HepG2 (cell line): Measurements from ENCODE around the gene STAG3. TPM values are rescaled to one million over a fixed set of nuclear protein-coding genes. Genes with fewer than 3 reads are reported as not detected.

Experiments
- ATAC-seq: fragments of 200-7000 bp; cut with Tn5 transposase; 3 replicates; pipeline ENCODE4 v1.9.1; 2020; ENCODE audit warnings: mild to moderate bottlenecking, moderate library complexity
- BruUV-seq: library from RNA; stranded (reverse); fragments of 400-500 nt; replicated peaks from 2 replicates; lab custom pipeline; 2021; lab: Mats Ljungman, UMichigan
- CTCF ChIA-PET: fragments of 300-600 bp; formaldehyde crosslinking; extraction: SDS; loops from one replicate; lab custom pipeline; 2021; ENCODE audit warnings: low total read pairs, inconsistent platforms, low intra/inter-chr PET ratio; lab: Yijun Ruan, JAX
- POLR2A ChIA-PET: fragments of 350-600 bp; sonication (Branson Sonifier 250); formaldehyde crosslinking; loops from one replicate; lab custom pipeline; 2020; ENCODE audit warnings: antibody characterized with exemption, inconsistent platforms; lab: Yijun Ruan, JAX
- DNase-seq: peaks from one replicate; pipeline ENCODE4 v3.0.0-alpha.2; 2015; ENCODE audit warnings: low spot score
- FAIRE-seq: peaks from 3 replicates; lab custom pipeline; 2011; peaks lifted over from hg19 to GRCh38; lab: Jason Lieb, UNC
- H2AFZ ChIP-seq: one replicate; pipeline ENCODE4 v1.6.1; 2011; ENCODE audit warnings: low read length, inconsistent platforms
- H3K27ac ChIP-seq: fragments of 300-600 bp; 3 replicates; pipeline ENCODE4 v1.8.0; 2011; ENCODE audit warnings: mixed run types, mild to moderate bottlenecking, mixed read lengths, low read length, inconsistent platforms; ENCODE audit not compliant: insufficient read depth; ENCODE audit errors: extremely low read length
- H3K27me3 ChIP-seq, 2 experiments: fragments of 200-600 bp in 1 of 2; 2 replicates in 1 of 2; 3 replicates in 1 of 2; pipeline versions ENCODE4 v1.6.0 to v1.8.0; 2011; ENCODE audit warnings: low read length in 2 of 2, mild to moderate bottlenecking in 2 of 2, moderate library complexity in 2 of 2, inconsistent platforms in 1 of 2; ENCODE audit not compliant: insufficient read depth in 2 of 2, control insufficient read depth in 1 of 2
- H3K36me3 ChIP-seq, 2 experiments: fragments of 200-600 bp in 1 of 2; replicated peaks in 1 of 2; 2 replicates in 1 of 2; 3 replicates in 1 of 2; pipeline versions ENCODE4 v1.5.1 to v1.8.0; 2011; ENCODE audit warnings: low read length in 2 of 2, inconsistent platforms in 1 of 2; ENCODE audit not compliant: insufficient read depth in 2 of 2, control insufficient read depth in 1 of 2
- H3K4me1 ChIP-seq: 2 replicates; pipeline ENCODE4 v1.5.1; 2012; ENCODE audit warnings: low read length, inconsistent platforms; ENCODE audit not compliant: insufficient read depth
- H3K4me2 ChIP-seq: 2 replicates; pipeline ENCODE4 v1.6.0; 2011; ENCODE audit warnings: low read depth, low read length, inconsistent platforms
- H3K4me3 ChIP-seq, 3 experiments: fragments of 200-600 bp in 1 of 3; sonication (generic), shearing (Covaris generic) in 1 of 3; replicated peaks in 1 of 3; 2 replicates each; pipeline ENCODE4 v1.5.1; 2011 to 2016; ENCODE audit warnings: low read length in 3 of 3, inconsistent platforms in 2 of 3, low read depth in 2 of 3, mild to moderate bottlenecking in 2 of 3, control low read depth in 1 of 3, mixed read lengths in 1 of 3; ENCODE audit not compliant: insufficient read depth in 1 of 3
- H3K79me2 ChIP-seq: one replicate; pipeline ENCODE4 v1.6.1; 2011; ENCODE audit warnings: low read length, inconsistent platforms; ENCODE audit not compliant: insufficient read depth
- H3K9ac ChIP-seq: 2 replicates; pipeline ENCODE4 v1.6.0; 2011; ENCODE audit warnings: mild to moderate bottlenecking, low read depth, low read length, inconsistent platforms; ENCODE audit not compliant: insufficient read depth
- H3K9me3 ChIP-seq: 2 replicates; pipeline ENCODE4 v1.5.1; 2012; ENCODE audit warnings: mild to moderate bottlenecking, low read length
- H4K20me1 ChIP-seq: 2 replicates; pipeline ENCODE4 v1.6.0; 2011; ENCODE audit warnings: inconsistent platforms, mild to moderate bottlenecking, low read length, moderate library complexity; ENCODE audit not compliant: insufficient read depth
- ATF5 ChIP-seq: sonication (generic); formaldehyde crosslinking; IDR thresholded peaks from 2 replicates; pipeline ENCODE4 v1.4.0; 2020; ENCODE audit warnings: mild to moderate bottlenecking, low read depth, missing genetic modification reagents
- EP300 ChIP-seq, 3 experiments: sonication (generic) in 1 of 3; formaldehyde crosslinking in 1 of 3; IDR thresholded peaks; 2 replicates each; pipeline versions ENCODE4 v1.5.1 to v1.6.1; 2011 to 2020; ENCODE audit warnings: low read depth in 2 of 3, low read length in 2 of 3, borderline replicate concordance in 1 of 3, improper control_type of control experiment in 1 of 3, mild to moderate bottlenecking in 1 of 3, missing genetic modification reagents in 1 of 3, moderate library complexity in 1 of 3
- TAF15 ChIP-seq: fragments of 200-400 bp; formaldehyde crosslinking; IDR thresholded peaks from one replicate; pipeline ENCODE4 v1.6.1; 2018; ENCODE audit warnings: mild to moderate bottlenecking, low read depth, low read length; ENCODE audit not compliant: poor library complexity, severe bottlenecking
- THAP8 ChIP-seq: sonication (generic); formaldehyde crosslinking; IDR thresholded peaks from 2 replicates; pipeline ENCODE4 v1.5.1; 2020; ENCODE audit warnings: missing genetic modification reagents, mild to moderate bottlenecking, borderline replicate concordance
- ZKSCAN8 ChIP-seq: IDR thresholded peaks from 2 replicates; pipeline ENCODE4 v1.6.1; 2016; ENCODE audit warnings: borderline replicate concordance, missing genetic modification reagents, missing compliant biosample characterization
- WGBS: methylation state at CpG from one replicate; pipeline ENCODE4 v1.1.6; 2017; ENCODE audit warnings: low lambda C conversion rate; 5-methylcytosine and 5-hydroxymethylcytosine counted together
- in situ Hi-C: cut with HindIII; loops from 2 replicates; pipeline ENCODE4 v1.10.0; 2017; ENCODE audit warnings: low pct_unique_long_range_greater_than_20kb; ENCODE audit not compliant: extremely low pct_ligation_motif_present
- intact Hi-C: fragments of 100-400 bp; cut with micrococcal nuclease; formaldehyde crosslinking; loops from one replicate; pipeline ENCODE4 v1.10.0; 2022; ENCODE audit not compliant: unreplicated experiment
- polyA plus RNA-seq, 8 experiments: library from polyadenylated mRNA; depleted of rRNA in 3 of 8; stranded (reverse) in 7 of 8; unstranded in 1 of 8; fragments of >200 nt; fragmentation: Illumina TruSeq in 4 of 8; extraction: Trizol in 4 of 8; gene quantifications; 2 replicates each; pipeline versions ENCODE4 v1.2.1 to v1.2.3, GENCODE V29; 2011 to 2016; ENCODE audit warnings: low read depth in 4 of 8, missing spikeins in 1 of 8, mixed read lengths in 1 of 8; ENCODE audit not compliant: insufficient read depth in 1 of 8
- total RNA-seq, 5 experiments: library from RNA; depleted of rRNA; stranded (reverse); fragments of >200 nt; fragmentation: Illumina TruSeq; extraction: Trizol; gene quantifications; 2 replicates each; pipeline ENCODE4 v1.2.3, GENCODE V29; 2016; ENCODE audit warnings: low read depth in 1 of 5
- TF ChIP-seq, protein P1 (sequence below): sonication (generic); formaldehyde crosslinking; conservative IDR thresholded peaks from 2 replicates; pipeline ENCODE4 v1.4.0; 2020; ENCODE audit warnings: missing genetic modification reagents

STAG3 gene
- total and polyA plus RNA-seq, 2 of the 13 experiments (the other 11 are each of a cell fraction or from before 2014, with no cell fraction given): 0.09 to 0.33 TPM

- no peak for TF ChIP-seq TAF15
- TF ChIP-seq THAP8: no peak
- TF ChIP-seq, all 625 proteins: peak for 0
Measured at GRCh38 chr7:100174582-100174981, 3.1 kb upstream of the STAG3 start (continued).

GRCh38 chr7:100175296-100175935, 2.3 kb upstream of the STAG3 start:
- intact Hi-C loops: no loop called here
- Histone ChIP-seq H3K9ac (no peak overlapping the region), H3K4me2 (no peak overlapping the region), H3K36me3 (no peaks in the 10 kb centered on the region), H3K9me3 (no peaks in the 10 kb centered on the region), H4K20me1 (no peaks in the 10 kb centered on the region), H3K27me3 (peaks cover 1 to 15% of the 10 kb centered on the region in 2 experiments; a peak in 3 of 5 replicates), H2AFZ (no peak overlapping the region), H3K27ac (no peak overlapping the region), H3K79me2 (no peaks in the 10 kb centered on the region)
- no peak for DNase-seq
- no peak for ATAC-seq
- no peak for TF ChIP-seq EP300 (IDR thresholded peaks at IDR 0.05; ENCODE audit: low read depth in 2 of 2, low read length in 2 of 2)
- TF ChIP-seq EP300 (CRISPR knock-in tag; IDR thresholded peaks at IDR 0.05; ENCODE audit: borderline replicate concordance): no peak
- TF ChIP-seq, protein P1, sequence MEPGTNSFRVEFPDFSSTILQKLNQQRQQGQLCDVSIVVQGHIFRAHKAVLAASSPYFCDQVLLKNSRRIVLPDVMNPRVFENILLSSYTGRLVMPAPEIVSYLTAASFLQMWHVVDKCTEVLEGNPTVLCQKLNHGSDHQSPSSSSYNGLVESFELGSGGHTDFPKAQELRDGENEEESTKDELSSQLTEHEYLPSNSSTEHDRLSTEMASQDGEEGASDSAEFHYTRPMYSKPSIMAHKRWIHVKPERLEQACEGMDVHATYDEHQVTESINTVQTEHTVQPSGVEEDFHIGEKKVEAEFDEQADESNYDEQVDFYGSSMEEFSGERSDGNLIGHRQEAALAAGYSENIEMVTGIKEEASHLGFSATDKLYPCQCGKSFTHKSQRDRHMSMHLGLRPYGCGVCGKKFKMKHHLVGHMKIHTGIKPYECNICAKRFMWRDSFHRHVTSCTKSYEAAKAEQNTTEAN (CRISPR knock-in tag): no peak
- no peak for TF ChIP-seq ATF5
- no peak for TF ChIP-seq ZKSCAN8
- TF ChIP-seq, all 625 proteins: peak for 0
- no peak overlapping the region for H3K4me3 ChIP-seq
- FAIRE-seq: no peak
- no TSS peak for BruUV-seq
- in situ Hi-C loops: no loop called here
- POLR2A ChIA-PET: interaction anchor here (0.6 kb wide), 1 partner anchor 67 kb away, joined by 3 read pairs; no protein-coding TSS in a partner anchor
- peaks cover 21% of the 10 kb centered on the region for H3K4me1 ChIP-seq
- WGBS: 76% methylated on average over 14 of the region's 14 CpGs
- CTCF ChIA-PET: no interaction called here
